Panc1 (cell line): ENCODE measurements around the gene CYB5RL. TPM values are rescaled to one million over a fixed set of nuclear protein-coding genes. Genes with fewer than 3 reads are reported as not detected.

ENCODE experiments used
- ATAC-seq: fragments of 200-7000 bp; cut with Tn5 transposase; 2 replicates; pipeline ENCODE4 v1.9.1; 2020; ENCODE audit warnings: mild to moderate bottlenecking, moderate library complexity
- BruUV-seq: library from RNA; stranded (reverse); fragments of 400-500 nt; replicated peaks from 2 replicates; lab custom pipeline; 2021; lab: Mats Ljungman, UMichigan
- CTCF ChIA-PET: fragments of 300-600 bp; sonication (Branson Sonifier 250); formaldehyde crosslinking; loops from one replicate; lab custom pipeline; 2022; ENCODE audit warnings: antibody characterized with exemption; lab: Charles Lee
- POLR2A ChIA-PET: fragments of 300-600 bp; sonication (Branson Sonifier 250); formaldehyde crosslinking; loops from one replicate; lab custom pipeline; 2022; ENCODE audit warnings: antibody characterized with exemption; lab: Charles Lee
- DNase-seq: peaks from one replicate; pipeline ENCODE4 v3.0.0-alpha.2; 2010; ENCODE audit warnings: low read depth, low spot score
- H3K27ac ChIP-seq: 2 replicates; pipeline ENCODE4 v1.5.1; 2011; ENCODE audit warnings: mild to moderate bottlenecking, low read length, inconsistent platforms
- H3K27me3 ChIP-seq: fragments of 200-500 bp; sonication (Bioruptor generic); 2 replicates; pipeline ENCODE4 v1.6.0; 2014; ENCODE audit warnings: low read length, inconsistent platforms; ENCODE audit not compliant: control insufficient read depth, insufficient read depth
- H3K36me3 ChIP-seq: fragments of 200-500 bp; sonication (Bioruptor generic); 2 replicates; pipeline ENCODE4 v1.5.1; 2014; ENCODE audit warnings: inconsistent platforms, mild to moderate bottlenecking, low read length, moderate library complexity; ENCODE audit not compliant: control insufficient read depth, insufficient read depth
- H3K4me1 ChIP-seq: 2 replicates; pipeline ENCODE4 v1.5.1; 2011; ENCODE audit warnings: inconsistent platforms, mild to moderate bottlenecking, low read length, moderate library complexity; ENCODE audit not compliant: control insufficient read depth, insufficient read depth
- H3K4me3 ChIP-seq, 2 experiments: 2 replicates each; pipeline ENCODE4 v1.5.1; 2011 to 2012; ENCODE audit warnings: low read depth in 2 of 2, low read length in 2 of 2, mild to moderate bottlenecking in 2 of 2, inconsistent platforms in 1 of 2, moderate library complexity in 1 of 2
- H3K9me3 ChIP-seq: fragments of 200-500 bp; sonication (Bioruptor generic); 2 replicates; pipeline ENCODE4 v1.5.1; 2014; ENCODE audit warnings: low read depth, mild to moderate bottlenecking, inconsistent platforms, low read length, moderate library complexity; ENCODE audit not compliant: control insufficient read depth, insufficient read depth
- CTCF ChIP-seq: fragments of 450-650 bp; IDR thresholded peaks from 2 replicates; pipeline ENCODE4 v1.5.1; 2017; ENCODE audit warnings: mild to moderate bottlenecking
- POLR2AphosphoS5 ChIP-seq: IDR thresholded peaks from 2 replicates; pipeline ENCODE4 v1.6.1; 2012; ENCODE audit warnings: mild to moderate bottlenecking, low read depth, low read length, moderate library complexity
- REST ChIP-seq, 2 experiments: IDR thresholded peaks; 2 replicates each; pipeline ENCODE4 v1.6.1; 2011 to 2012; ENCODE audit warnings: low read depth in 2 of 2, control low read depth in 1 of 2, low read length in 1 of 2, mild to moderate bottlenecking in 1 of 2, moderate library complexity in 1 of 2; ENCODE audit not compliant: insufficient read depth in 1 of 2
- SIN3A ChIP-seq: IDR thresholded peaks from 2 replicates; pipeline ENCODE4 v1.6.1; 2012; ENCODE audit warnings: low read depth, mild to moderate bottlenecking, low read length, moderate library complexity, borderline replicate concordance; ENCODE audit not compliant: insufficient read depth
- TCF7L2 ChIP-seq: IDR thresholded peaks from 2 replicates; pipeline ENCODE4 v1.6.1; 2011; ENCODE audit warnings: mild to moderate bottlenecking, low read depth, low read length, inconsistent platforms
- in situ Hi-C: cut with HindIII; loops from 2 replicates; pipeline ENCODE4 v1.10.0; 2016; ENCODE audit warnings: low sequenced_read_pairs, low pct_unique_long_range_greater_than_20kb
- intact Hi-C: fragments of 100-400 bp; cut with micrococcal nuclease; formaldehyde crosslinking; loops from one replicate; pipeline ENCODE4 v1.10.0; 2022; ENCODE audit not compliant: unreplicated experiment
- total RNA-seq: library from RNA; stranded (reverse); gene quantifications from one replicate; pipeline ENCODE4 v1.2.1, GENCODE V29; 2021; ENCODE audit not compliant: unreplicated experiment

The CYB5RL gene
- total RNA-seq, 1 experiment from 2014 or later: 19.4 TPM

- no peak for ATAC-seq
- Histone ChIP-seq H3K9me3 (no peaks in the 10 kb centered on the region), H3K36me3 (no peaks in the 10 kb centered on the region), H3K27ac (no peak within 1 kb of the TSS), H3K27me3 (no peaks in the 10 kb centered on the region), H3K4me1 (no peaks in the 10 kb centered on the region), H3K4me3 (no peak within 1 kb of the TSS)
- ChIA-PET CTCF (no interaction called here), POLR2A (no interaction called here)
- in situ Hi-C loops (no loop called here), intact Hi-C loops (no loop called here)
- no peak for TF ChIP-seq REST (IDR thresholded peaks at IDR 0.05; ENCODE audit: insufficient read depth in 1 of 2, low read depth in 2 of 2, low read length in 1 of 2)
- no peak for TF ChIP-seq POLR2AphosphoS5
- no peak for TF ChIP-seq TCF7L2
- TF ChIP-seq CTCF: no peak
- TF ChIP-seq SIN3A: no peak
- BruUV-seq: no TSS peak
- no peak for DNase-seq
Observed at GRCh38 chr1:54152696-54153095, 47.1 kb downstream of the CYB5RL start, which contains the start of gene CDCP2. Gene CDCP2 (minus strand): TSS chr1:54153000. CDS start chr1:54152922, 78 bp downstream.

GRCh38 chr1:54151013-54151412 is 48.8 kb downstream of the CYB5RL start:
- Histone ChIP-seq H3K36me3 (no peaks in the 10 kb centered on the region), H3K9me3 (no peaks in the 10 kb centered on the region), H3K27ac (no peak overlapping the region), H3K4me3 (no peak overlapping the region), H3K4me1 (no peaks in the 10 kb centered on the region), H3K27me3 (no peaks in the 10 kb centered on the region)
- no peak for TF ChIP-seq REST (IDR thresholded peaks at IDR 0.05; ENCODE audit: insufficient read depth in 1 of 2, low read depth in 2 of 2, low read length in 1 of 2)
- TF ChIP-seq POLR2AphosphoS5: no peak
- no peak for TF ChIP-seq CTCF
- TF ChIP-seq TCF7L2: no peak
- TF ChIP-seq SIN3A: no peak
- DNase-seq (no peak), ATAC-seq (no peak)
- in situ Hi-C loops: no loop called here
- ChIA-PET POLR2A (no interaction called here), CTCF (no interaction called here)
- intact Hi-C loops: no loop called here
- BruUV-seq: no TSS peak
